Measurements from ENCODE around the gene ITIH2. TPM values are rescaled to one million over a fixed set of nuclear protein-coding genes. Genes with fewer than 3 reads are reported as not detected.
"Not testable (repeated sequence)": the region's sequence is repeated elsewhere in the genome, so short reads cannot be mapped to it uniquely, and the experiment has no call there.

The ITIH2 gene
- total RNA-seq, 1 donor from 2014 or later = 471 TPM

- ATAC-seq (peak; percentile 34), DNase-seq (ENCODE audit: low spot score) (no peak)
These were observed 31.7 kb downstream of the ITIH2 start for GRCh38 chr10:7734821-7735220.

- ATAC-seq (peak; percentile 19), DNase-seq (ENCODE audit: low spot score) (no peak)
These were observed 35.7 kb downstream of the ITIH2 start for GRCh38 chr10:7738536-7739407.

GRCh38 chr10:7744307-7744706, 41.2 kb downstream of the ITIH2 start:
- DNase-seq (ENCODE audit: low spot score) (no peak), ATAC-seq (no peak)

- not testable (repeated sequence) for ATAC-seq; DNase-seq (ENCODE audit: low spot score)
These were observed 45.5 kb downstream of the ITIH2 start for GRCh38 chr10:7748637-7749036.

GRCh38 chr10:7750222-7750621, 47.1 kb downstream of the ITIH2 start:
- no peak for DNase-seq (ENCODE audit: low spot score)
- ATAC-seq = no peak

- ATAC-seq = no peak
- DNase-seq (ENCODE audit: low spot score) = no peak
These were observed 49.1 kb downstream of the ITIH2 start for GRCh38 chr10:7752251-7752650.

- ATAC-seq = no peak
These were observed 52.0 kb downstream of the ITIH2 start for GRCh38 chr10:7755103-7755502.

GRCh38 chr10:7756360-7756992, 53.4 kb downstream of the ITIH2 start:
- ATAC-seq (peak; percentile 96), DNase-seq (ENCODE audit: low spot score) (peak; percentile 51)

More at GRCh38 chr10:7755103-7755502, 52.0 kb downstream of the ITIH2 start:
- DNase-seq (ENCODE audit: low spot score) = no peak

- ATAC-seq (no peak), DNase-seq (ENCODE audit: low spot score) (no peak)
These were observed 60.8 kb downstream of the ITIH2 start for GRCh38 chr10:7763929-7764328.

- ATAC-seq = no peak
- DNase-seq (ENCODE audit: low spot score) = no peak
These were observed 63.1 kb downstream of the ITIH2 start for GRCh38 chr10:7766241-7766640.

- ATAC-seq (no peak), DNase-seq (ENCODE audit: low spot score) (no peak)
These were observed 64.1 kb downstream of the ITIH2 start for GRCh38 chr10:7767209-7767608.

- no peak for ATAC-seq
- DNase-seq (ENCODE audit: low spot score) = no peak
These were observed 65.3 kb downstream of the ITIH2 start for GRCh38 chr10:7768417-7768816.

- DNase-seq (ENCODE audit: low spot score) (peak; percentile 89), ATAC-seq (peak; percentile 95)
These were observed 71.0 kb downstream of the ITIH2 start for GRCh38 chr10:7773845-7774801.

GRCh38 chr10:7776777-7777176, 73.7 kb downstream of the ITIH2 start:
- DNase-seq (ENCODE audit: low spot score) (no peak), ATAC-seq (peak; percentile 76)

- not testable (repeated sequence) for DNase-seq (ENCODE audit: low spot score); ATAC-seq
These were observed 79.1 kb downstream of the ITIH2 start for GRCh38 chr10:7782194-7782593.

GRCh38 chr10:7786430-7786829, 83.3 kb downstream of the ITIH2 start:
- ATAC-seq (no peak), DNase-seq (ENCODE audit: low spot score) (no peak)

GRCh38 chr10:7787150-7787856, 84.2 kb downstream of the ITIH2 start:
- peak; percentile 5 for ATAC-seq
- no peak for DNase-seq (ENCODE audit: low spot score)

GRCh38 chr10:7787857-7788638, 84.9 kb downstream of the ITIH2 start, which contains the start of the genes ATP5F1C and KIN:
Gene ATP5F1C (plus strand): TSS chr10:7788177. CDS start chr10:7788208, 31 bp downstream.
Gene KIN (minus strand): TSS chr10:7787993. CDS start chr10:7787933, 60 bp downstream.
- peak; percentile 98 for DNase-seq (ENCODE audit: low spot score)
- ATAC-seq = peak; percentile 97

- no peak for DNase-seq (ENCODE audit: low spot score)
- no peak for ATAC-seq
These were observed 85.6 kb downstream of the ITIH2 start for GRCh38 chr10:7788639-7789286.
